ENCODE data around the gene CD28.

- TF ChIP-seq POLR2A (IDR thresholded peaks at IDR 0.05; ENCODE audit: low read length) (no peak), GATA1 (IDR thresholded peaks at IDR 0.05; ENCODE audit: low read depth, low read length) (no peak)
These were observed 23.7 kb upstream of the CD28 start for GRCh38 chr2:203682688-203683130.

Measured in erythroblast (primary cell).